ENCODE measurements around the gene UNC13B. TPM values are rescaled to one million over a fixed set of nuclear protein-coding genes. Genes with fewer than 3 reads are reported as not detected.

Gene UNC13B
- total RNA-seq, 4 donors from 2014 or later: 44.5 to 72.9 (median 48.6) TPM

- TF ChIP-seq POLR2A (IDR thresholded peaks at IDR 0.05): no peak
- TF ChIP-seq, protein P1, sequence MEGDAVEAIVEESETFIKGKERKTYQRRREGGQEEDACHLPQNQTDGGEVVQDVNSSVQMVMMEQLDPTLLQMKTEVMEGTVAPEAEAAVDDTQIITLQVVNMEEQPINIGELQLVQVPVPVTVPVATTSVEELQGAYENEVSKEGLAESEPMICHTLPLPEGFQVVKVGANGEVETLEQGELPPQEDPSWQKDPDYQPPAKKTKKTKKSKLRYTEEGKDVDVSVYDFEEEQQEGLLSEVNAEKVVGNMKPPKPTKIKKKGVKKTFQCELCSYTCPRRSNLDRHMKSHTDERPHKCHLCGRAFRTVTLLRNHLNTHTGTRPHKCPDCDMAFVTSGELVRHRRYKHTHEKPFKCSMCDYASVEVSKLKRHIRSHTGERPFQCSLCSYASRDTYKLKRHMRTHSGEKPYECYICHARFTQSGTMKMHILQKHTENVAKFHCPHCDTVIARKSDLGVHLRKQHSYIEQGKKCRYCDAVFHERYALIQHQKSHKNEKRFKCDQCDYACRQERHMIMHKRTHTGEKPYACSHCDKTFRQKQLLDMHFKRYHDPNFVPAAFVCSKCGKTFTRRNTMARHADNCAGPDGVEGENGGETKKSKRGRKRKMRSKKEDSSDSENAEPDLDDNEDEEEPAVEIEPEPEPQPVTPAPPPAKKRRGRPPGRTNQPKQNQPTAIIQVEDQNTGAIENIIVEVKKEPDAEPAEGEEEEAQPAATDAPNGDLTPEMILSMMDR (IDR thresholded peaks at IDR 0.05): no peak
- DNase-seq: no peak
- Histone ChIP-seq H3K36me3 (no peaks in the 10 kb centered on the region), H3K27ac (no peak overlapping the region), H3K9me3 (no peaks in the 10 kb centered on the region), H3K4me1 (no peaks in the 10 kb centered on the region), H3K4me3 (no peak overlapping the region), H3K27me3 (no peaks in the 10 kb centered on the region)
Observed at GRCh38 chr9:35271637-35272036, 109.8 kb downstream of the UNC13B start.

GRCh38 chr9:35272989-35273388 lies 111.2 kb downstream of the UNC13B start:
- Histone ChIP-seq H3K9me3 (no peaks in the 10 kb centered on the region), H3K36me3 (no peaks in the 10 kb centered on the region), H3K4me3 (no peak overlapping the region), H3K4me1 (no peaks in the 10 kb centered on the region), H3K27me3 (no peaks in the 10 kb centered on the region), H3K27ac (no peak overlapping the region)
- no peak for DNase-seq
- TF ChIP-seq, protein P1 (IDR thresholded peaks at IDR 0.05): no peak
- TF ChIP-seq POLR2A (IDR thresholded peaks at IDR 0.05): no peak

DNA sequence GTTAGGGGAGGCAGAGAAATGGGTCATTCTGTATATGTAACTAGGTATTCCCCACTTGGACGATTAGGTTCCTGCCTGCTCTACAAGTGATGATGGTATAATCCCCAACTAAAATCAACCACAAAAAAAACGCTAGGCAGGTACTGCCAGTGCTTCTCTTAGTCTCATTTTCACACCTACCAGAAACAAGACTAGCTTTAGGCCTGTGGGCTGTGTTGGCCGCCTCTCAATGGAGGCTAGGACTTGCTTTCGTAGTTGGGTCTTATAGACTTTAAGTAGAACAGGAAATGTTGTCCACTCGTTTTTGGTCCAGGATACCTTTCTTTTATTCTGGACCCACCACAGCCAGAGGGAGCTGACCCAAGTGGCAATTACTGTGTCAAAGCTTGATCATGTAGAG lies 111.8 kb downstream of the UNC13B start:
- Histone ChIP-seq H3K9me3 (no peaks in the 10 kb centered on the region), H3K36me3 (no peaks in the 10 kb centered on the region), H3K4me3 (no peak overlapping the region), H3K4me1 (no peaks in the 10 kb centered on the region), H3K27ac (no peak overlapping the region), H3K27me3 (no peaks in the 10 kb centered on the region)
- no peak for DNase-seq
- TF ChIP-seq, protein P1 (IDR thresholded peaks at IDR 0.05): no peak
- no peak for TF ChIP-seq POLR2A (IDR thresholded peaks at IDR 0.05)

DNA sequence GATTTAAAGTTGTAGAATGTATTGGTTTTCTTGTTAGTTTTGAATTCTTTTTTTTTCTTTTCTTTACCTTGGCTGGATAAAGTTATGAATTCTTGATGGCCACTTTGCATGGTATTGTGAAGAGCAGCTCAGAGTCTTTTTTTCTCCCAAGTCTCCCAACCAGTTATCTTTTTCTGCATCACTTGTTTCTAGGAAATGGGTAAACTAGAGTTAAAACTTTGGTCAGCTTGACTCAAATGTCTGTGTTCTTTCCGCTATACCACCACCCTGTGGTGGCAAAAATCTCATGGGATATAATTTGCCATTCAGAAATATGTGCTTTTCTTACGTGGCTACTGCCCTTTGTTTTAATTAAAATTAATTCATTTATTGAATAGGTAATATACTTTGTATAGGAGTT lies 113.2 kb downstream of the UNC13B start:
- Histone ChIP-seq H3K36me3 (no peaks in the 10 kb centered on the region), H3K27me3 (no peaks in the 10 kb centered on the region), H3K4me3 (no peak overlapping the region), H3K9me3 (no peaks in the 10 kb centered on the region), H3K27ac (no peak overlapping the region), H3K4me1 (no peaks in the 10 kb centered on the region)
- no peak for DNase-seq
- TF ChIP-seq, protein P1 (IDR thresholded peaks at IDR 0.05): no peak
- no peak for TF ChIP-seq POLR2A (IDR thresholded peaks at IDR 0.05)

DNA sequence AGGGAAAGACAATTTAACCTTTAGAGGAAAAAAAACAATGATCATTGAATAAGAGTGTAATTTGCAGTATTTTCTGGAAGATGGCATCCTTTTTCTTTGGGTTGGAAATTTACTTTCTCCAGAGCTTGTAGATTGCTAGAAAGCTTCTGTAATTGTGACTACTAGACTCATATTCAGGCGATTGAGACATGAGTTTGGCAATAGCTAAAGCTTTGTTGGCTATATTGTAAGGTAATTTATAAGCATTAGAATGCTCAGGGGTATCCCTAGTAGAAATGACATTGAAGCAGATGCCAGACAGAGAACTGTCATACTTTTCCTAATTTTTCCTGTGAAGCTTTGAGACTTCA lies 115.3 kb downstream of the UNC13B start:
- H3K36me3 ChIP-seq: no peaks in the 10 kb centered on the region
- H3K27me3 ChIP-seq: no peaks in the 10 kb centered on the region
- H3K4me1 ChIP-seq: no peaks in the 10 kb centered on the region
- TF ChIP-seq, protein P1 (IDR thresholded peaks at IDR 0.05): no peak
- no peak for TF ChIP-seq POLR2A (IDR thresholded peaks at IDR 0.05)
- H3K9me3 ChIP-seq: no peaks in the 10 kb centered on the region
- no peak for DNase-seq
- peak overlapping the region in 1 of 4 donors; percentile 18 for H3K27ac ChIP-seq
- no peak overlapping the region for H3K4me3 ChIP-seq
